ENCODE measurements around the gene GOLGA3.
"Not testable (repeated sequence)": the region's sequence is repeated elsewhere in the genome, so short reads cannot be mapped to it uniquely, and the experiment has no call there.

- not testable (repeated sequence) for TF ChIP-seq BCL3 (IDR thresholded peaks at IDR 0.05; ENCODE audit: borderline replicate concordance, insufficient read depth, low read depth, low read length, poor library complexity, severe bottlenecking); POLR2A (IDR thresholded peaks at IDR 0.05; ENCODE audit: low read depth, low read length); SMC3 (IDR thresholded peaks at IDR 0.05; ENCODE audit: borderline replicate concordance, low read length); HDAC6 (IDR thresholded peaks at IDR 0.05; ENCODE audit: unreplicated experiment); EGR1 (IDR thresholded peaks at IDR 0.05; ENCODE audit: borderline replicate concordance in 1 of 2, low read depth in 2 of 2, low read length in 2 of 2); POLR2AphosphoS2 (IDR thresholded peaks at IDR 0.05; ENCODE audit: low read depth, low read length); POLR2AphosphoS5 (IDR thresholded peaks at IDR 0.05; ENCODE audit: low read length); SUZ12 (IDR thresholded peaks at IDR 0.05; ENCODE audit: unreplicated experiment); FOXK2 (IDR thresholded peaks at IDR 0.05)
- TF ChIP-seq, protein P1, sequence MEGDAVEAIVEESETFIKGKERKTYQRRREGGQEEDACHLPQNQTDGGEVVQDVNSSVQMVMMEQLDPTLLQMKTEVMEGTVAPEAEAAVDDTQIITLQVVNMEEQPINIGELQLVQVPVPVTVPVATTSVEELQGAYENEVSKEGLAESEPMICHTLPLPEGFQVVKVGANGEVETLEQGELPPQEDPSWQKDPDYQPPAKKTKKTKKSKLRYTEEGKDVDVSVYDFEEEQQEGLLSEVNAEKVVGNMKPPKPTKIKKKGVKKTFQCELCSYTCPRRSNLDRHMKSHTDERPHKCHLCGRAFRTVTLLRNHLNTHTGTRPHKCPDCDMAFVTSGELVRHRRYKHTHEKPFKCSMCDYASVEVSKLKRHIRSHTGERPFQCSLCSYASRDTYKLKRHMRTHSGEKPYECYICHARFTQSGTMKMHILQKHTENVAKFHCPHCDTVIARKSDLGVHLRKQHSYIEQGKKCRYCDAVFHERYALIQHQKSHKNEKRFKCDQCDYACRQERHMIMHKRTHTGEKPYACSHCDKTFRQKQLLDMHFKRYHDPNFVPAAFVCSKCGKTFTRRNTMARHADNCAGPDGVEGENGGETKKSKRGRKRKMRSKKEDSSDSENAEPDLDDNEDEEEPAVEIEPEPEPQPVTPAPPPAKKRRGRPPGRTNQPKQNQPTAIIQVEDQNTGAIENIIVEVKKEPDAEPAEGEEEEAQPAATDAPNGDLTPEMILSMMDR (IDR thresholded peaks at IDR 0.05 in 2 of 3, conservative IDR thresholded peaks at IDR 0.05 in 1 of 3; ENCODE audit: control insufficient read depth in 2 of 3, extremely low read depth in 1 of 3, insufficient read depth in 1 of 3, low read depth in 3 of 3, low read length in 3 of 3), result not testable (repeated sequence)
Measured at GRCh38 chr12:132836230-132836629, 7.6 kb upstream of the GOLGA3 start.

All from GM12878 (cell line).